ENCODE results near the gene MSLN.

Gene MSLN

DNA sequence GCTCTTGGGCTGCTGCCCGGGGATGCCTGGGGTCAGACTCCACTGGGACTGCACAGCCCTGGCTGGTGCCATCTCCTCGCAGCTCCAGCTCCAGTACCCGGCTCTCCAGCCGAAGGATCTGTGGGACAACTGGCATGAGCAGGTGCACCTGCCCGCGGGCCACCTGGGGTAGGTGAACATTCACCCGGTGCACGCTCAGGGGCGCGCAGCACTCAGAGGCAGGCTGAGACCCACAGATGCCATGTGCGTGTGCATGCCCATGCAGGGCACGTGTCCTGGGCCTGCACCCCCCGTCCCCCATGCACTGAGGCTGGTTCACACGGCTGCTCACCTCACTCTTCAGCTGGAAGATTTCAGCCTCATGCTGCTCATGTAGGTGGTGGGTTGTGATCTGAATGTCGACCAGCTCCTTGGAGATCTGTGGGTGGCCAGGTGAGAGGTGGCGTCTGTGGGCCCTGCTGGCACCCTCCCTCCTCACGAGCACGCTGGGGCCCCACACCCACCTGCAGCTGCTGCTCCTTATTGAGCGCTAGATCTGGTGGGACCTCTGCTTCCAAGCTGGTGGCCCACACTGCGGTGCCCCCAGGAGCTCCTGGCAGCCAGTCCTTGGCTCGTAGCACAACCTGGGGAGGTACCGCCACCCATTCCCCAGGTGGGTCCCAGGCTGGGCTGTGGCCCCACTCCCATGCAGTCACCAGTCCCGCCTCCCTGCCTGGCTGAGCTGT is 34.9 kb upstream of the MSLN start:
- peaks cover 7% of the 10 kb centered on the region for H3K36me3 ChIP-seq (ENCODE audit: control insufficient read depth, insufficient read depth, low read length)
- H3K27me3 ChIP-seq (replicated peaks; ENCODE audit: control insufficient read depth, insufficient read depth, low read length) = no peaks in the 10 kb centered on the region
- no peak for DNase-seq (ENCODE audit: extremely low read depth, insufficient read length)
- TF ChIP-seq CTCF (IDR thresholded peaks at IDR 0.05; ENCODE audit: insufficient read depth, low read length, poor library complexity, severe bottlenecking) = no peak
- H3K4me3 ChIP-seq (replicated peaks; ENCODE audit: low read depth, low read length) = no peak overlapping the region

DNA sequence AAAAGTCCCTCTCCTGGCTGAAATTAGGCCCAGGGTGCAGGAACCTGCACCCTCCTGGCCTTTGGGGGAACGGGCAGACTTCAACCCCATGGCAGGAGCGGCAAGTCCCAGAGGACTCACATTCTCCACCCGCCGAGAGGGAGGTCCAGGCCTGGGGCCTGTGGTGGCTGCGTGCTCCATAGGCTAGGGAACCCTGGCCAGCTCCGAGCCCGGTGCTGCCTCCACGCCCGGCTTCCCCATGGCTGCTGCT is 34.4 kb upstream of the MSLN start:
- no peak overlapping the region for H3K4me3 ChIP-seq (replicated peaks; ENCODE audit: low read depth, low read length)
- peaks cover 8% of the 10 kb centered on the region for H3K36me3 ChIP-seq (ENCODE audit: control insufficient read depth, insufficient read depth, low read length)
- no peak for TF ChIP-seq CTCF (IDR thresholded peaks at IDR 0.05; ENCODE audit: insufficient read depth, low read length, poor library complexity, severe bottlenecking)
- H3K27me3 ChIP-seq (replicated peaks; ENCODE audit: control insufficient read depth, insufficient read depth, low read length) = no peaks in the 10 kb centered on the region
- no peak for DNase-seq (ENCODE audit: extremely low read depth, insufficient read length)

DNA sequence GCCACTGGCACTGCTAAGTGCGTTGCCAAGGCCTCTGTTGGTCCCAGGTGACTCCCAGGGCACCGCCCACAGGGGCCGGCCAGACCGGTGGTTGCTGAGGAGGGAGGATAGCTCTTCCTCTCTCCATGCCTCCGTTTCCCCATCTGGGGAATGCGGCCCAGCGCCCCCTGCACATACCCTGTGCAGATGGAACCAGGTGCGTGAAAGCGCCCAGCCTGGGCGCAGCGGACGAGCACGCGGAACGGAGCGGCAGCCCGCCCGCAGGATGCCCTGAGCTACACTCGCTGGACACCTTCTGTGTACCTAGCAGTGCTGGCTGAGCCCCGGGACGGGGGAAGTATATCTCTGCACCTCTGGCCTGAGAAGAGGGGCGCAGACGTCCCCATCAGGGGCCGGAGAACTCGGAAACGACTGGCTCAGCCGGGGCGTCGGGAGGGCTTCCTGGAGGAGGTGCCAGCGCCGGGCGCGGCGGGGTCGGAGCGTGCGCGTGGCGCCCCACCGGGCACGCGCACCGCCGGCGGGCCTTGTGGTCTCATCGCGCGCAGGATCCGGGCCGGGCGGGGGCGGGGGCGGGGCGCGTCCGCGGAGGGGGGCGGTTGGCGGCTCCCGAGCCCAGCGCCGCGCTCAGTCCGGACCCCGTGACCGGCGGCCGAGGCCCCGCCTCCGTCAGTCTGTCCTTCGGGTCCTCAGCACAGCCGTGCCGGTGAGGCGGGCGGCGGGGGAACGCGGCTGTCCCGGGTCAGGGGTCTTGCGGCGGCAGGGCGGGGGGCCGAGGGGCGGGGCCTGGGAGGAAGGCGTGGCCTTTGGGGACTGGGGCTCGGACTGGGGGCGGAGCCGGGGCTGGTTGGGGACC is 33.9 kb upstream of the MSLN start, which contains the start of the genes CCDC78 and HAGHL:
TSS of gene CCDC78 (minus strand) at position 6 of the 853 bp plus-strand sequence. CDS start 76 bp downstream, outside the sequence.
TSS of gene HAGHL (plus strand) at position 669 of the 853 bp plus-strand sequence. CDS start 404 bp downstream, outside the sequence.
- peak; percentile 78 for DNase-seq (ENCODE audit: extremely low read depth, insufficient read length)
- peaks cover 8% of the 10 kb centered on the region for H3K36me3 ChIP-seq (ENCODE audit: control insufficient read depth, insufficient read depth, low read length)
- H3K4me3 ChIP-seq (replicated peaks; ENCODE audit: low read depth, low read length) = peak within 1 kb of the TSS; percentile 79
- no peaks in the 10 kb centered on the region for H3K27me3 ChIP-seq (replicated peaks; ENCODE audit: control insufficient read depth, insufficient read depth, low read length)
- TF ChIP-seq CTCF (IDR thresholded peaks at IDR 0.05; ENCODE audit: insufficient read depth, low read length, poor library complexity, severe bottlenecking) = no peak

DNA sequence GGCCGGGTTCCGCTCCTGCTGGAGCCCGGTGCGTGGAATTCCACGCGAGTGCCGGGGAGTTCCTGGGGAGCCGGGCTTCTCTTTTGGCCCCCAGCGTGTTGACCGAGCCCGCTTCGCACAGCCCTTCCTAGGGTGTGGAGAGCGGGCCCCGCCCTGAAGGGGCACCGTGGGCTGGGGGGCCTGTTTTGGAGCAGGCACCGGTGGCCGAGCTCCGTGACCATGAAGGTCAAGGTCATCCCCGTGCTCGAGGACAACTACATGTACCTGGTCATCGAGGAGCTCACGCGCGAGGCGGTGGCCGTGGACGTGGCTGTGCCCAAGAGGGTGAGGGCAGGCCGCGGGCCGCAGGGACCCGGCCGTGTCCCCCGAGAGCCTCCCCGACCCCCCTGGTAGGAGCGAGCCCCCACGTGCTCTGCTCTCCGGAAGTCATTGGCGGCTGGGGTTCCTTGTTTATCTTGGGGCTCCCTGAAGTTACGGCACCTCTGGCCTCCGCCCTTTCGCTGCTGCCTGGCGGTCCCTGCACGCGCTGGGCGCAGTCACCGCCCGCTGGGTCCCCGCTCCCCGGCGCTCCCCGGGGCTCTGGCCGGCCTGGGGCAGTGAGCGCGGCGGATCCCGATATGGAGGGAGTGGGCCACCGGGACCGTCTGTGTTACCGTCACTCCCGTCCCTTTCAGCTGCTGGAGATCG is 33.1 kb upstream of the MSLN start:
- no peak for TF ChIP-seq CTCF (IDR thresholded peaks at IDR 0.05; ENCODE audit: insufficient read depth, low read length, poor library complexity, severe bottlenecking)
- DNase-seq (ENCODE audit: extremely low read depth, insufficient read length) = peak; percentile 62
- Histone ChIP-seq H3K4me3 (replicated peaks; ENCODE audit: low read depth, low read length) (peak overlapping the region; percentile 79), H3K27me3 (replicated peaks; ENCODE audit: control insufficient read depth, insufficient read depth, low read length) (no peaks in the 10 kb centered on the region), H3K36me3 (ENCODE audit: control insufficient read depth, insufficient read depth, low read length) (peaks cover 10% of the 10 kb centered on the region)

GRCh38 chr16:728131-728889 is 32.2 kb upstream of the MSLN start:
- no peaks in the 10 kb centered on the region for H3K27me3 ChIP-seq (replicated peaks; ENCODE audit: control insufficient read depth, insufficient read depth, low read length)
- peak; percentile 84 for DNase-seq (ENCODE audit: extremely low read depth, insufficient read length)
- peak overlapping the region; percentile 79 for H3K4me3 ChIP-seq (replicated peaks; ENCODE audit: low read depth, low read length)
- peaks cover 13% of the 10 kb centered on the region for H3K36me3 ChIP-seq (ENCODE audit: control insufficient read depth, insufficient read depth, low read length)
- no peak for TF ChIP-seq CTCF (IDR thresholded peaks at IDR 0.05; ENCODE audit: insufficient read depth, low read length, poor library complexity, severe bottlenecking)
